Gastrocnemius medialis (tissue), 4 donors: ENCODE data around the gene COL23A1.

Source experiments
- CTCF ChIP-seq, 5 experiments: fragments of 450-650 bp in 3 of 5; fragments of 200-600 bp in 2 of 5; sonication (generic) in 2 of 5; IDR thresholded peaks in 4 of 5; conservative IDR thresholded peaks in 1 of 5; 1 replicate in 4 of 5; 2 replicates in 1 of 5; pipeline ENCODE4 v1.5.1; 2016 to 2019; ENCODE audit warnings: antibody characterized with exemption in 5 of 5, mild to moderate bottlenecking in 3 of 5, moderate library complexity in 3 of 5
- POLR2A ChIP-seq, 2 donors: fragments of 450-650 bp; IDR thresholded peaks; one replicate each; pipeline ENCODE4 v1.6.1; 2017; ENCODE audit warnings: antibody characterized with exemption in 2 of 2, mild to moderate bottlenecking in 2 of 2, moderate library complexity in 2 of 2

- TF ChIP-seq CTCF (IDR thresholded peaks at IDR 0.05 in 4 of 5, conservative IDR thresholded peaks at IDR 0.05 in 1 of 5) = no peak
- no peak for TF ChIP-seq POLR2A (IDR thresholded peaks at IDR 0.05)
Observed at GRCh38 chr5:178307267-178308045, 282.7 kb downstream of the COL23A1 start.
